ENCODE measurements around the gene MIX23. TPM values are rescaled to one million over a fixed set of nuclear protein-coding genes. Genes with fewer than 3 reads are reported as not detected.
A peak's percentile ranks its signal among the peaks of the same experiment; 100 is the strongest.

The MIX23 gene
- total and polyA plus RNA-seq, 10 of the 15 experiments (the other 5 are each of a cell fraction or from before 2014, with no cell fraction given), result 30.0 to 176 (median 62.4) TPM

- TF ChIP-seq CTCF (IDR thresholded peaks at IDR 0.05 in 2 of 3, conservative IDR thresholded peaks at IDR 0.05 in 1 of 3; ENCODE audit: control insufficient read depth in 2 of 3, extremely low read depth in 1 of 3, insufficient read depth in 1 of 3, low read depth in 3 of 3, low read length in 3 of 3), result no peak
- TF ChIP-seq WRNIP1 (IDR thresholded peaks at IDR 0.05; ENCODE audit: borderline replicate concordance, low read depth, low read length), result no peak
- TF ChIP-seq GATAD2B (conservative IDR thresholded peaks at IDR 0.05; ENCODE audit: low read depth), result no peak
- no peak for TF ChIP-seq MEF2A (IDR thresholded peaks at IDR 0.05; ENCODE audit: insufficient read depth, low read depth, low read length)
- no peak for TF ChIP-seq EGR1 (IDR thresholded peaks at IDR 0.05; ENCODE audit: borderline replicate concordance in 1 of 2, low read depth in 2 of 2, low read length in 2 of 2)
- TF ChIP-seq TARDBP (IDR thresholded peaks at IDR 0.05; ENCODE audit: borderline replicate concordance), result no peak
- TF ChIP-seq POLR2AphosphoS2 (IDR thresholded peaks at IDR 0.05; ENCODE audit: low read depth, low read length), result no peak; the same call in 1 of the 2 replicates
- no peak for TF ChIP-seq PAX5 (IDR thresholded peaks at IDR 0.05; ENCODE audit: borderline replicate concordance, low read depth, low read length)
- 0 out of 2 replicates have a peak, but pooled peaks have one; percentile 23 for TF ChIP-seq CHD2 (IDR thresholded peaks at IDR 0.05; ENCODE audit: borderline replicate concordance, low read depth, low read length)
- TF ChIP-seq USF1 (IDR thresholded peaks at IDR 0.05; ENCODE audit: borderline replicate concordance, extremely low read length, insufficient read depth, low read depth, low read length), result no peak
- no peak for TF ChIP-seq REST (IDR thresholded peaks at IDR 0.05; ENCODE audit: low read depth, low read length)
- TF ChIP-seq E4F1 (IDR thresholded peaks at IDR 0.05; ENCODE audit: borderline replicate concordance, partially characterized antibody), result no peak
- TF ChIP-seq PKNOX1 (IDR thresholded peaks at IDR 0.05), result peak; percentile 67; the same call in 1 of the 2 replicates
- TF ChIP-seq SPI1 (IDR thresholded peaks at IDR 0.05; ENCODE audit: borderline replicate concordance, insufficient read depth, low read depth, low read length), result no peak
- no peak for TF ChIP-seq KAT2A (conservative IDR thresholded peaks at IDR 0.05; ENCODE audit: control insufficient read depth, low read depth, low read length)
Observed at GRCh38 chr3:122382888-122383666, at the start of gene MIX23 (continued).

All from GM12878 (cell line).